ENCODE measurements around the gene DPP3.

Gene DPP3

DNA sequence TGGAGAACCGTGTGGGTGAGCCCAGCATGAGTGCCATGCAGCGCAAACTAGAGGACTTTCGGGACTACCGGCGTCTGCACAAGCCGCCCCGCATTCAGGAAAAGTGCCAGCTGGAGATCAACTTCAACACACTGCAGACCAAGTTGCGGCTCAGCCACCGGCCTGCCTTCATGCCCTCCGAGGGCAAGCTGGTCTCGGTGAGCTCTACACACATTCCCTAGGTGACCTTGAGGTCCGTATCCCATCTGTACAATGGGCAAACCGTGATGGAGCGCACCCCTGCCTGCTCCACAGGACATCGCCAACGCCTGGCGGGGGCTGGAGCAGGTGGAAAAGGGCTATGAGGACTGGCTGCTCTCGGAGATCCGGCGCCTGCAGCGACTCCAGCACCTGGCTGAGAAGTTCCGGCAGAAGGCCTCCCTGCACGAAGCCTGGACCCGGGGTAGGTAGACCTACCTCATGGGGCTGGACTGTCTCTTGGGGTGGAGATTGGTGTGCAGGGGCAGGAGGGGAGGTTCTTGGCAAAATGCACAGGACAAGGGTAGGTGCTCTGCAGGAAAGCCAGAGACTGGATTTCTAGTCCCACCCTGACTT lies 77.6 kb downstream of the DPP3 start:
- DNase-seq (ENCODE audit: low read depth) = no peak
- TF ChIP-seq, protein P1, sequence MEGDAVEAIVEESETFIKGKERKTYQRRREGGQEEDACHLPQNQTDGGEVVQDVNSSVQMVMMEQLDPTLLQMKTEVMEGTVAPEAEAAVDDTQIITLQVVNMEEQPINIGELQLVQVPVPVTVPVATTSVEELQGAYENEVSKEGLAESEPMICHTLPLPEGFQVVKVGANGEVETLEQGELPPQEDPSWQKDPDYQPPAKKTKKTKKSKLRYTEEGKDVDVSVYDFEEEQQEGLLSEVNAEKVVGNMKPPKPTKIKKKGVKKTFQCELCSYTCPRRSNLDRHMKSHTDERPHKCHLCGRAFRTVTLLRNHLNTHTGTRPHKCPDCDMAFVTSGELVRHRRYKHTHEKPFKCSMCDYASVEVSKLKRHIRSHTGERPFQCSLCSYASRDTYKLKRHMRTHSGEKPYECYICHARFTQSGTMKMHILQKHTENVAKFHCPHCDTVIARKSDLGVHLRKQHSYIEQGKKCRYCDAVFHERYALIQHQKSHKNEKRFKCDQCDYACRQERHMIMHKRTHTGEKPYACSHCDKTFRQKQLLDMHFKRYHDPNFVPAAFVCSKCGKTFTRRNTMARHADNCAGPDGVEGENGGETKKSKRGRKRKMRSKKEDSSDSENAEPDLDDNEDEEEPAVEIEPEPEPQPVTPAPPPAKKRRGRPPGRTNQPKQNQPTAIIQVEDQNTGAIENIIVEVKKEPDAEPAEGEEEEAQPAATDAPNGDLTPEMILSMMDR (IDR thresholded peaks at IDR 0.05; ENCODE audit: control insufficient read depth, extremely low read depth, insufficient read depth) = no peak
- H3K4me3 ChIP-seq (ENCODE audit: low read depth, low read length) = no peak overlapping the region
